Tibial nerve (tissue), 4 donors: Measurements from ENCODE around the gene SLX4. TPM values are rescaled to one million over a fixed set of nuclear protein-coding genes. Genes with fewer than 3 reads are reported as not detected.

ENCODE experiments used
- DNase-seq, 2 donors: peaks; one replicate each; pipeline ENCODE4 v3.0.0-alpha.2; 2019; ENCODE audit warnings: low spot score in 2 of 2
- H3K27ac ChIP-seq, 4 donors: fragments of 200-600 bp; sonication (generic) in 3 of 4; one replicate each; pipeline ENCODE4 v1.5.1; 2017 to 2019; ENCODE audit warnings: mild to moderate bottlenecking in 1 of 4
- H3K27me3 ChIP-seq, 2 donors: fragments of 200-600 bp; sonication (generic) in 1 of 2; one replicate each; pipeline versions ENCODE4 v1.5.1 to v1.6.0; 2017 to 2019
- H3K36me3 ChIP-seq, 3 donors: fragments of 200-600 bp; sonication (generic); one replicate each; pipeline ENCODE4 v1.5.1; 2018 to 2019
- H3K4me1 ChIP-seq, 4 donors: fragments of 200-600 bp; sonication (generic) in 3 of 4; one replicate each; pipeline ENCODE4 v1.5.1; 2017 to 2019
- H3K4me3 ChIP-seq, 4 donors: fragments of 200-600 bp; sonication (generic) in 3 of 4; one replicate each; pipeline ENCODE4 v1.5.1; 2017 to 2019; ENCODE audit warnings: mild to moderate bottlenecking in 1 of 4, moderate library complexity in 1 of 4
- H3K9me3 ChIP-seq, 4 donors: fragments of 200-600 bp; sonication (generic) in 3 of 4; one replicate each; pipeline ENCODE4 v1.5.1; 2017 to 2019
- CTCF ChIP-seq, 5 experiments: fragments of 200-600 bp in 3 of 5; fragments of 450-650 bp in 2 of 5; sonication (generic) in 3 of 5; IDR thresholded peaks; one replicate each; pipeline ENCODE4 v1.5.1; 2016 to 2019; ENCODE audit warnings: antibody characterized with exemption in 5 of 5, mild to moderate bottlenecking in 3 of 5, moderate library complexity in 2 of 5
- EP300 ChIP-seq, 2 donors: sonication (generic); formaldehyde crosslinking; IDR thresholded peaks; one replicate each; pipeline ENCODE4 v1.6.1; 2017; ENCODE audit warnings: antibody characterized with exemption in 2 of 2, mild to moderate bottlenecking in 1 of 2
- POLR2A ChIP-seq, 2 donors: fragments of 450-650 bp; IDR thresholded peaks; one replicate each; pipeline ENCODE4 v1.6.1; 2017; ENCODE audit warnings: antibody characterized with exemption in 2 of 2, mild to moderate bottlenecking in 2 of 2, moderate library complexity in 2 of 2
- WGBS, 2 donors: methylation state at CpG; one replicate each; pipeline ENCODE4 v1.1.5; 2018; 5-methylcytosine and 5-hydroxymethylcytosine counted together
- total RNA-seq, 4 donors: library from RNA; depleted of rRNA; stranded (reverse); fragments of >200 nt; gene quantifications; one replicate each; pipeline ENCODE4 v1.1.0, GENCODE V29; 2016

Gene SLX4
- total RNA-seq, 4 donors from 2014 or later, result 4.8 to 8.1 (median 5.6) TPM

DNA sequence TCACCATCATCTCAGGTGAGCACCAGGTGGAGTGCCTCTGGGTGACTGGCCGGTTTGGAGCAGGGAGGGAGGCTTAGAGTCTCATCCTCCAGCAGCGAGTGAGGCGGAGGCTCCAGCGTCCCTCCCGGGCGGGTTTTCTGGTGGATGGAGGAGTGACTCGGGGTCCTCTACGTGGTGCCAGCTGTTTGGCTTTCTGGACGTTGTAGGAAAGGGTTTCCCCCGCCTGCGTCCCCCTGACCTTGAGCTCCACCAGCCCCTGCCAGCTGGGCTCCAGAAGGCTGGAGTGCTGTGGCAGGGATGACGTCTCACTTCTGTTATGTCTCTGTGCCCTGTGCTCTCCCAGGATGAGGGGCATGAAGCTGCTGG is 43.6 kb upstream of the SLX4 start:
- Histone ChIP-seq H3K9me3 (no peaks in the 10 kb centered on the region), H3K36me3 (peaks cover 0 to 81% (median 18%) of the 10 kb centered on the region in 3 donors), H3K27me3 (no peaks in the 10 kb centered on the region), H3K27ac (peak overlapping the region in 1 of 4 donors; percentile 68), H3K4me3 (peak overlapping the region in 1 of 4 donors; percentile 5), H3K4me1 (peaks cover 0 to 4% (median 0%) of the 10 kb centered on the region in 4 donors)
- 79 to 80% methylated on average over 12 of the region's 12 CpGs for WGBS, 2 donors
- no peak for DNase-seq
- TF ChIP-seq EP300 (IDR thresholded peaks at IDR 0.05), result no peak
- TF ChIP-seq POLR2A (IDR thresholded peaks at IDR 0.05), result no peak
- no peak for TF ChIP-seq CTCF (IDR thresholded peaks at IDR 0.05)

- WGBS, 2 donors, result 64 to 69% methylated on average over 12 to 14 of the region's 14 CpGs
Measured at GRCh38 chr16:3654249-3654991, 43.0 kb upstream of the SLX4 start, which contains the start of gene DNASE1. DNASE1 (plus strand) TSS chr16:3654691; CDS start chr16:3655374, 683 bp downstream.

DNA sequence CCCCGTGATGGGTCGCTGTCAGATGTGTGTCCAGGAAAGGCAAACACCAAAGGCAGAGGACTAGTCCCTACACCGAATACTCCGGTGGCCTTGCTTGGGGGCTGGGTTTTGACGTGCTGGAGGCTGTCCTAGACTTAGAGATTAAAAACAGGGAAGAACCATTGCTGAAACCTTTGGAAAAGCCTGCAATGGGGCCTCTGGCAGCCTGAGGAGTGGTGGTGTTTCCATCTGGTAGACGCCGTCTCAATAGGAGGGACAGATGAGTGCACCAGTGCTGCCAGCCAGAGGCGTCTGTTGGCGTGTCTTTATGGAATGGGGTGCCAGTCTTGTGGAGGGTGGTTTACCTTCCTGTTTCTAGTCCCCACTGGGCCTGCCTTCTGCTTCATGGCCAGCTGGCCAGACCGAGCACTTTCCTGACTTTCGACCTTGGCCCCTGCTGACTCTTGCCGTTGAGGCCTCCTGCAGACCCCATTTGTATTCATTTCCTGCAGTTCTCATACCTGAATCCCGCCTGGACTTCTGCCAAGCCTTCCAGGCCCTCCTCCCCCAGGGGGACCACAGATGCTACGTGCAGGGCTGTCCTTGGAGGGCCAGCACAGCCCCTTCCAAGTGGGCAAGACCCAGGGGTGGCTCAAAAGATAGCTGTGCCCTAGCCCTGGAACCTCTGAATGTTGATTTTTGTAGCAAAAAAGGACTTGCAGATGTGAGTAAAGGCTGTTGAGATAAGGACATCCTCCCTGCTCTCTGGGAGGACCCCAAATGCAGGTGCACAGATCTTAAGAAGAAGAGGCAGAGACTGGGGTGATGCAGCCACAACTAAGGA is 41.2 kb upstream of the SLX4 start:
- no peaks in the 10 kb centered on the region for H3K9me3 ChIP-seq
- H3K4me1 ChIP-seq, result peaks cover 0 to 4% (median 0%) of the 10 kb centered on the region in 4 donors
- peaks cover 0 to 58% (median 8%) of the 10 kb centered on the region in 3 donors for H3K36me3 ChIP-seq
- WGBS, 2 donors, result 78 to 81% methylated on average over 11 to 14 of the region's 14 CpGs
- H3K27ac ChIP-seq, result no peak overlapping the region
- no peaks in the 10 kb centered on the region for H3K27me3 ChIP-seq
- peak in 1 of 2 donors; percentile 9 for DNase-seq
- TF ChIP-seq CTCF (IDR thresholded peaks at IDR 0.05) (no peak), EP300 (IDR thresholded peaks at IDR 0.05) (no peak), POLR2A (IDR thresholded peaks at IDR 0.05) (no peak)
- H3K4me3 ChIP-seq, result no peak overlapping the region

More at GRCh38 chr16:3654249-3654991, 43.0 kb upstream of the SLX4 start, which contains the start of gene DNASE1:
- Histone ChIP-seq H3K9me3 (no peaks in the 10 kb centered on the region), H3K4me1 (peaks cover 0 to 4% (median 0%) of the 10 kb centered on the region in 4 donors), H3K36me3 (peaks cover 0 to 75% (median 18%) of the 10 kb centered on the region in 3 donors), H3K27ac (peak within 1 kb of the TSS in 1 of 4 donors; percentile 68), H3K4me3 (peak within 1 kb of the TSS in 1 of 4 donors; percentile 5), H3K27me3 (no peaks in the 10 kb centered on the region)
- peak; percentile 43 to 68 (median 64) for TF ChIP-seq CTCF (IDR thresholded peaks at IDR 0.05)
- peak in 1 of 2 donors; percentile 17 for TF ChIP-seq EP300 (IDR thresholded peaks at IDR 0.05)
- no peak for TF ChIP-seq POLR2A (IDR thresholded peaks at IDR 0.05)
- DNase-seq, result peak in 1 of 2 donors; percentile 40

DNA sequence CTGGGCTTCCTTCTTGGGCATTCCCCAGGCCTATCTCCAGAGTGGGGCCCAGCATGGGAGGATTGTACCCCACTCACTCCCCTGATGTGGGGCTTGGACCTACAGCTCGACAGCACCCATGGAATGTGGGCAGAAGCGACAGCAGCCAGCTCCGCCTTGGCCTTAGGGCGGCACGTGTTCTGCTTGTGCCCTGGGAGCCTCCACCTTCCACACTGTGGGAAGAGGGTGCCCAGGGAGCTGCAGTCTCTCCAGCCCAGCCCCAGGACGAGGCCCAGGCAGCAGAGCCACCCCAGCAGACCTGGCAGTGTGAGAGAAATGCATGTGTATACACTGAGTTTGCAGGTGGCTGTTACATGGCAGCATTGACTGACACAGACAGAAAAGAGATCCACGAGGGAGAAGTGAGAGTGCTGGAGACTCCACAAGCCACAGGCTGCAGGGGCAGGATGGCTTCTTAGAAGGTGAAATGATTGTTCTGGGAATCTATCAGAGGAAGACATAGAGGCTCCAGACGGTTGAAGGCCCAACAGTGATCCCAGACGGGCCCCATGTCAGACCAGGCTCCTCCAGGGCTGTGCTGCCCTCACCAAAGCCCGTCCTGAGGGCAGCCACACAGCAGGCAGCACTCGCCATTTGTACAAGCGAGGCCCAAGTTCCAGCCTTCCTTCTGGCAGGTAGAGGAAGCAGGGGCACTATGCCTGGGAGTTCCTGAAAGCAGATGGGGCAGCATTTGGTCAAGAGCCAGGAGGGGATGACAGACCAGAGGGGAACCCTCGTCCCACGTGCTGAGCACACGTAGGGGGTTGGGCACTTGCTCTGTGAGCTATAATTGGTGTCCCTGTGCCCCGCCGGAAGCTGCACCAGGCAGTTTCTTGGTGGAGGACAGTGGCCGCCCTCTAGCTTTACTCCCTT is 40.3 kb upstream of the SLX4 start:
- Histone ChIP-seq H3K27me3 (no peaks in the 10 kb centered on the region), H3K9me3 (no peaks in the 10 kb centered on the region), H3K4me3 (no peak overlapping the region), H3K36me3 (peaks cover 0 to 49% (median 0%) of the 10 kb centered on the region in 3 donors), H3K27ac (no peak overlapping the region), H3K4me1 (peaks cover 0 to 4% (median 0%) of the 10 kb centered on the region in 4 donors)
- TF ChIP-seq POLR2A (IDR thresholded peaks at IDR 0.05) (no peak), CTCF (IDR thresholded peaks at IDR 0.05) (no peak), EP300 (IDR thresholded peaks at IDR 0.05) (no peak)
- WGBS, 2 donors, result 75 to 83% methylated on average over 16 to 18 of the region's 18 CpGs
- DNase-seq, result peak in 1 of 2 donors; percentile 0
